ENCODE data around the gene LSM4. TPM values are rescaled to one million over a fixed set of nuclear protein-coding genes. Genes with fewer than 3 reads are reported as not detected.
"Not testable (repeated sequence)": the region's sequence is repeated elsewhere in the genome, so short reads cannot be mapped to it uniquely, and the experiment has no call there.

LSM4 gene
- total RNA-seq, 1 donor from 2014 or later: 198 TPM

GRCh38 chr19:18336121-18336520 lies 13.2 kb upstream of the LSM4 start:
- no peaks in the 10 kb centered on the region for H3K36me3 Mint-ChIP-seq (ENCODE audit: low read depth)

GRCh38 chr19:18333680-18334079 lies 10.8 kb upstream of the LSM4 start:
- intact Hi-C loops (cut with micrococcal nuclease): no loop called here
- H3K27ac Mint-ChIP-seq: no peak overlapping the region
- H3K4me3 Mint-ChIP-seq (ENCODE audit: low read depth): no peak overlapping the region
- no peak for DNase-seq (ENCODE audit: low spot score)
- no peaks in the 10 kb centered on the region for H3K36me3 Mint-ChIP-seq (ENCODE audit: low read depth)
- H3K4me1 Mint-ChIP-seq (ENCODE audit: low read depth): peaks cover 7% of the 10 kb centered on the region
- no peaks in the 10 kb centered on the region for H3K27me3 Mint-ChIP-seq (ENCODE audit: low read depth)
- no peaks in the 10 kb centered on the region for H3K9me3 Mint-ChIP-seq

More at GRCh38 chr19:18336121-18336520, 13.2 kb upstream of the LSM4 start:
- intact Hi-C loops (cut with micrococcal nuclease): no loop called here
- H3K4me3 Mint-ChIP-seq (ENCODE audit: low read depth): no peak overlapping the region
- DNase-seq (ENCODE audit: low spot score): no peak
- no peaks in the 10 kb centered on the region for H3K27me3 Mint-ChIP-seq (ENCODE audit: low read depth)
- H3K27ac Mint-ChIP-seq: no peak overlapping the region
- H3K9me3 Mint-ChIP-seq: no peaks in the 10 kb centered on the region
- H3K4me1 Mint-ChIP-seq (ENCODE audit: low read depth): peaks cover 3% of the 10 kb centered on the region

- peaks cover 10% of the 10 kb centered on the region for H3K4me1 Mint-ChIP-seq (ENCODE audit: low read depth)
Measured at GRCh38 chr19:18332917-18333530, 10.1 kb upstream of the LSM4 start.

GRCh38 chr19:18330868-18331267 lies 8.0 kb upstream of the LSM4 start:
- intact Hi-C loops (cut with micrococcal nuclease): no loop called here
- Mint-ChIP-seq H3K36me3 (ENCODE audit: low read depth) (no peaks in the 10 kb centered on the region), H3K27me3 (ENCODE audit: low read depth) (no peaks in the 10 kb centered on the region), H3K27ac (no peak overlapping the region), H3K4me1 (ENCODE audit: low read depth) (peaks cover 10% of the 10 kb centered on the region), H3K9me3 (no peaks in the 10 kb centered on the region), H3K4me3 (ENCODE audit: low read depth) (no peak overlapping the region)
- DNase-seq (ENCODE audit: low spot score): no peak

More at GRCh38 chr19:18332917-18333530, 10.1 kb upstream of the LSM4 start:
- Mint-ChIP-seq H3K36me3 (ENCODE audit: low read depth) (no peaks in the 10 kb centered on the region), H3K4me3 (ENCODE audit: low read depth) (no peak overlapping the region), H3K27me3 (ENCODE audit: low read depth) (no peaks in the 10 kb centered on the region), H3K27ac (no peak overlapping the region), H3K9me3 (no peaks in the 10 kb centered on the region)
- no peak for DNase-seq (ENCODE audit: low spot score)
- intact Hi-C loops (cut with micrococcal nuclease): no loop called here

- Mint-ChIP-seq H3K27me3 (ENCODE audit: low read depth) (no peaks in the 10 kb centered on the region), H3K4me3 (ENCODE audit: low read depth) (peak overlapping the region; percentile 26), H3K27ac (no peak overlapping the region), H3K36me3 (ENCODE audit: low read depth) (no peaks in the 10 kb centered on the region), H3K9me3 (no peaks in the 10 kb centered on the region), H3K4me1 (ENCODE audit: low read depth) (peaks cover 12% of the 10 kb centered on the region)
- intact Hi-C loops (cut with micrococcal nuclease): no loop called here
- DNase-seq (ENCODE audit: low spot score): no peak
Measured at GRCh38 chr19:18329035-18329376, 6.1 kb upstream of the LSM4 start.

- H3K9me3 Mint-ChIP-seq: no peaks in the 10 kb centered on the region
- H3K27ac Mint-ChIP-seq: no peak overlapping the region
- H3K4me1 Mint-ChIP-seq (ENCODE audit: low read depth): peaks cover 17% of the 10 kb centered on the region
- H3K27me3 Mint-ChIP-seq (ENCODE audit: low read depth): no peaks in the 10 kb centered on the region
- peak overlapping the region; percentile 63 for H3K4me3 Mint-ChIP-seq (ENCODE audit: low read depth)
- intact Hi-C loops (cut with micrococcal nuclease): loop anchor here (1.0 kb wide), 1 partner anchor 49 kb away; no protein-coding TSS in a partner anchor
- DNase-seq (ENCODE audit: low spot score): peak; percentile 86
- H3K36me3 Mint-ChIP-seq (ENCODE audit: low read depth): no peaks in the 10 kb centered on the region
Measured at GRCh38 chr19:18328340-18329034, 5.6 kb upstream of the LSM4 start.

GRCh38 chr19:18326772-18327171 lies 3.9 kb upstream of the LSM4 start:
- DNase-seq (ENCODE audit: low spot score): no peak
- Mint-ChIP-seq H3K9me3 (no peaks in the 10 kb centered on the region), H3K27ac (no peak overlapping the region), H3K27me3 (ENCODE audit: low read depth) (no peaks in the 10 kb centered on the region), H3K4me3 (ENCODE audit: low read depth) (no peak overlapping the region), H3K36me3 (ENCODE audit: low read depth) (peaks cover 10% of the 10 kb centered on the region), H3K4me1 (ENCODE audit: low read depth) (peaks cover 26% of the 10 kb centered on the region)
- intact Hi-C loops (cut with micrococcal nuclease): no loop called here

- not testable (repeated sequence) for H3K9me3 Mint-ChIP-seq; DNase-seq (ENCODE audit: low spot score); H3K27me3 Mint-ChIP-seq (ENCODE audit: low read depth); H3K4me3 Mint-ChIP-seq (ENCODE audit: low read depth)
- intact Hi-C loops (cut with micrococcal nuclease): loop anchor here (5.0 kb wide), 1 partner anchor 132 kb away; the partner anchor contains the start of gene MPV17L2
- Mint-ChIP-seq H3K27ac (peak overlapping the region; percentile 97), H3K4me1 (ENCODE audit: low read depth) (peaks cover 46% of the 10 kb centered on the region), H3K36me3 (ENCODE audit: low read depth) (peaks cover 34% of the 10 kb centered on the region)
Measured at GRCh38 chr19:18324373-18324731, 1.5 kb upstream of the LSM4 start.

GRCh38 chr19:18322318-18322758 lies 538 bp downstream of the LSM4 start:
- Mint-ChIP-seq H3K27ac (peak overlapping the region; percentile 97), H3K4me1 (ENCODE audit: low read depth) (peaks cover 52% of the 10 kb centered on the region), H3K4me3 (ENCODE audit: low read depth) (peak overlapping the region; percentile 94), H3K27me3 (ENCODE audit: low read depth) (no peaks in the 10 kb centered on the region), H3K9me3 (no peaks in the 10 kb centered on the region), H3K36me3 (ENCODE audit: low read depth) (peaks cover 50% of the 10 kb centered on the region)
- intact Hi-C loops (cut with micrococcal nuclease): loop anchor here (5.0 kb wide), 1 partner anchor 130 kb away; the partner anchor contains the start of gene MPV17L2
- peak; percentile 52 for DNase-seq (ENCODE audit: low spot score)

GRCh38 chr19:18321734-18322102 lies 1.2 kb downstream of the LSM4 start:
- Mint-ChIP-seq H3K4me3 (ENCODE audit: low read depth) (peak overlapping the region; percentile 94), H3K9me3 (no peaks in the 10 kb centered on the region), H3K27ac (peak overlapping the region; percentile 97), H3K4me1 (ENCODE audit: low read depth) (peaks cover 52% of the 10 kb centered on the region), H3K27me3 (ENCODE audit: low read depth) (no peaks in the 10 kb centered on the region), H3K36me3 (ENCODE audit: low read depth) (peaks cover 50% of the 10 kb centered on the region)
- no peak for DNase-seq (ENCODE audit: low spot score)
- intact Hi-C loops (cut with micrococcal nuclease): loop anchor here (5.0 kb wide), 1 partner anchor 129 kb away; the partner anchor contains the start of gene MPV17L2

- Mint-ChIP-seq H3K27ac (peak overlapping the region; percentile 97), H3K36me3 (ENCODE audit: low read depth) (peaks cover 52% of the 10 kb centered on the region), H3K4me1 (ENCODE audit: low read depth) (peaks cover 53% of the 10 kb centered on the region), H3K4me3 (ENCODE audit: low read depth) (peak overlapping the region; percentile 94), H3K27me3 (ENCODE audit: low read depth) (no peaks in the 10 kb centered on the region), H3K9me3 (no peaks in the 10 kb centered on the region)
- intact Hi-C loops (cut with micrococcal nuclease): loop anchor here (5.0 kb wide), 1 partner anchor 129 kb away; the partner anchor contains the start of gene MPV17L2
- no peak for DNase-seq (ENCODE audit: low spot score)
Measured at GRCh38 chr19:18320865-18321733, 1.8 kb downstream of the LSM4 start.

GRCh38 chr19:18319591-18320135 lies 3.2 kb downstream of the LSM4 start:
- peaks cover 56% of the 10 kb centered on the region for H3K4me1 Mint-ChIP-seq (ENCODE audit: low read depth)
- H3K4me3 Mint-ChIP-seq (ENCODE audit: low read depth): peak overlapping the region; percentile 53
- intact Hi-C loops (cut with micrococcal nuclease): loop anchor here (5.0 kb wide), 1 partner anchor 127 kb away; the partner anchor contains the start of gene MPV17L2
- no peaks in the 10 kb centered on the region for H3K9me3 Mint-ChIP-seq
- DNase-seq (ENCODE audit: low spot score): no peak
- H3K36me3 Mint-ChIP-seq (ENCODE audit: low read depth): peaks cover 62% of the 10 kb centered on the region
- peak overlapping the region; percentile 80 for H3K27ac Mint-ChIP-seq
- H3K27me3 Mint-ChIP-seq (ENCODE audit: low read depth): no peaks in the 10 kb centered on the region

Data from activated T-helper 2 cell treated with anti-CD3 and anti-CD28 coated beads, Interferon-gamma antibody, Interleukin-2, Interleukin-4, amounts not matched to agents 10 μg/mL and 5 μg/mL and 100 μg/mL, durations not matched to agents 14 hours and 24 hours and 36 hours (primary cell).